Kidney epithelial cell (primary cell): ENCODE measurements around the gene RAB20. TPM values are rescaled to one million over a fixed set of nuclear protein-coding genes. Genes with fewer than 3 reads are reported as not detected.
A peak's percentile ranks its signal among the peaks of the same experiment; 100 is the strongest.

ENCODE experiments used
- DNase-seq: peaks from one replicate; pipeline ENCODE4 v3.0.0-alpha.2; 2010; ENCODE audit warnings: low read depth
- H3K27me3 ChIP-seq: 2 replicates; pipeline ENCODE4 v1.6.0; 2011; ENCODE audit warnings: low read length; ENCODE audit not compliant: control insufficient read depth, insufficient read depth
- H3K36me3 ChIP-seq: 2 replicates; pipeline ENCODE4 v1.5.1; 2011; ENCODE audit warnings: low read length; ENCODE audit not compliant: control insufficient read depth, insufficient read depth
- H3K4me3 ChIP-seq: 2 replicates; pipeline ENCODE4 v1.5.1; 2011; ENCODE audit warnings: low read depth, mild to moderate bottlenecking, control low read depth, low read length
- total RNA-seq: library from RNA; depleted of rRNA; stranded (reverse); fragments of >200 nt; gene quantifications from 2 replicates; pipeline ENCODE4 v1.2.3, GENCODE V29; 2015
- TF ChIP-seq, protein P1 (sequence below): IDR thresholded peaks from 2 replicates; pipeline ENCODE4 v1.5.1; 2011; ENCODE audit warnings: mild to moderate bottlenecking, moderate library complexity, low read length, control low read depth, inconsistent platforms; ENCODE audit not compliant: insufficient read depth, poor library complexity, severe bottlenecking

The RAB20 gene
- total RNA-seq, 1 donor from 2014 or later = 7.4 TPM

DNA sequence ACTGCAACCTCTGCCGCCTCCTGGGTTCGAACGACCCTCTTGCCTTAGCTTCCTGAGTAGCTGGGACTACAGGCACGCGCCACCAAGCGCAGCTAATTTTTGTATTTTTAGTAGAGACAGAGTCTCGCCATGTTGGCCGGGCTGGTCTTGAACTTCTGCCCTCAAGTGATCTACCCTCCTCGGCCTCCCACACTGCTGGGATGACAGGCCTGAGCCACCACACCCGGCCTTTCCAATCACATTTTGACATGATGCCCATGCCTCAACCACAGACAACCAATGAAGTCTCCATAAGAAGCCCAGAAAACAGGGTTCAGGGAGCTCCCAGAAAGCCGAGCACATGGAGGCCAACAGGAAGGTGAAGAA is 11.7 kb downstream of the RAB20 start:
- TF ChIP-seq, protein P1, sequence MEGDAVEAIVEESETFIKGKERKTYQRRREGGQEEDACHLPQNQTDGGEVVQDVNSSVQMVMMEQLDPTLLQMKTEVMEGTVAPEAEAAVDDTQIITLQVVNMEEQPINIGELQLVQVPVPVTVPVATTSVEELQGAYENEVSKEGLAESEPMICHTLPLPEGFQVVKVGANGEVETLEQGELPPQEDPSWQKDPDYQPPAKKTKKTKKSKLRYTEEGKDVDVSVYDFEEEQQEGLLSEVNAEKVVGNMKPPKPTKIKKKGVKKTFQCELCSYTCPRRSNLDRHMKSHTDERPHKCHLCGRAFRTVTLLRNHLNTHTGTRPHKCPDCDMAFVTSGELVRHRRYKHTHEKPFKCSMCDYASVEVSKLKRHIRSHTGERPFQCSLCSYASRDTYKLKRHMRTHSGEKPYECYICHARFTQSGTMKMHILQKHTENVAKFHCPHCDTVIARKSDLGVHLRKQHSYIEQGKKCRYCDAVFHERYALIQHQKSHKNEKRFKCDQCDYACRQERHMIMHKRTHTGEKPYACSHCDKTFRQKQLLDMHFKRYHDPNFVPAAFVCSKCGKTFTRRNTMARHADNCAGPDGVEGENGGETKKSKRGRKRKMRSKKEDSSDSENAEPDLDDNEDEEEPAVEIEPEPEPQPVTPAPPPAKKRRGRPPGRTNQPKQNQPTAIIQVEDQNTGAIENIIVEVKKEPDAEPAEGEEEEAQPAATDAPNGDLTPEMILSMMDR = no peak
- Histone ChIP-seq H3K27me3 (no peaks in the 10 kb centered on the region), H3K36me3 (no peaks in the 10 kb centered on the region), H3K4me3 (no peak overlapping the region)
- DNase-seq = no peak

- Histone ChIP-seq H3K36me3 (no peaks in the 10 kb centered on the region), H3K4me3 (no peak overlapping the region), H3K27me3 (no peaks in the 10 kb centered on the region)
- TF ChIP-seq, protein P1 = no peak
- no peak for DNase-seq
These were observed 12.4 kb downstream of the RAB20 start for GRCh38 chr13:110548891-110549794.

- TF ChIP-seq, protein P1 = no peak
- peak; percentile 69 for DNase-seq
- H3K4me3 ChIP-seq = no peak overlapping the region
- no peaks in the 10 kb centered on the region for H3K36me3 ChIP-seq
- no peaks in the 10 kb centered on the region for H3K27me3 ChIP-seq
These were observed 14.6 kb downstream of the RAB20 start for GRCh38 chr13:110546926-110547325.

GRCh38 chr13:110546378-110546777 is 15.1 kb downstream of the RAB20 start:
- no peak overlapping the region for H3K4me3 ChIP-seq

DNA sequence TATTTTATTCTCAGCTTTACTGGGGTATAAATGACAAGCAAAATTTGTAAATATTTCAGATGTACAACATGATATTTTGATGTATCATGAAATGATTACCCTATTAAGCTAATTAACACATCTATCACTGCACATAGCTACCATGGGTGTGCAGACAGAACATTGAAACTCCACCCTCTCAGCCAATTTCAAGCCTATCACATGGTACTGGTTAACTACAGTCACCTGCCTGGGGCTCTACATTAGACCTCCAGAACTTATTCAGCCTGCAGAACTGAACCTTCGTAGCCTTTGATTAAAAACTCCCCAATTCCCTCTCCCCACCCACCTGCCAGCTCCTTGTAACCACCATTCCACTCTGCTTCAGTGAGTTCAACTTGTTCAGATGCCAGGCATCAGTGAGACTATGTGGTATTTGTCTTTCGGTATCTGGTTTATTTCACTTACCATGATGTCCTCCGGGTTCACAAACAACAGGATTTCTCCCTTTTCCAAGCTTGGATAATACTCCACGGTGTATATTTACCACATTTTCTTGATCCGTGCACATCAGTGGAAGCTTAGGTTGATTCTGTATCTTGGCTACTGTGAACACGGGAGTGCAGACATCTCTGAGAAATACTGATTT is 19.2 kb downstream of the RAB20 start:
- DNase-seq = no peak
- H3K36me3 ChIP-seq = no peaks in the 10 kb centered on the region
- H3K27me3 ChIP-seq = no peaks in the 10 kb centered on the region
- H3K4me3 ChIP-seq = no peak overlapping the region
- TF ChIP-seq, protein P1 = no peak

More at GRCh38 chr13:110546378-110546777, 15.1 kb downstream of the RAB20 start:
- no peak for DNase-seq
- TF ChIP-seq, protein P1 = no peak
- H3K36me3 ChIP-seq = no peaks in the 10 kb centered on the region
- H3K27me3 ChIP-seq = no peaks in the 10 kb centered on the region
